Lower lobe of right lung (tissue), 2 donors: ENCODE data around the gene ABLIM1. TPM values are rescaled to one million over a fixed set of nuclear protein-coding genes. Genes with fewer than 3 reads are reported as not detected.

Source experiments
- ATAC-seq, 2 donors: fragments of 200-7000 bp; cut with Tn5 transposase; one replicate each; pipeline ENCODE4 v1.9.1; 2020 to 2022; ENCODE audit warnings: mild to moderate bottlenecking in 2 of 2, moderate library complexity in 2 of 2
- DNase-seq: peaks from one replicate; pipeline ENCODE4 v3.0.0-alpha.2; 2020
- H3K27ac ChIP-seq: fragments of 200-600 bp; one replicate; pipeline ENCODE4 v1.8.0; 2022
- H3K27me3 ChIP-seq: fragments of 200-600 bp; one replicate; pipeline ENCODE4 v1.8.0; 2022; ENCODE audit warnings: low read depth
- H3K36me3 ChIP-seq: fragments of 200-600 bp; one replicate; pipeline ENCODE4 v1.8.0; 2022; ENCODE audit warnings: mild to moderate bottlenecking
- H3K4me1 ChIP-seq: fragments of 200-600 bp; one replicate; pipeline ENCODE4 v1.8.0; 2022
- H3K4me3 ChIP-seq: fragments of 200-600 bp; one replicate; pipeline ENCODE4 v1.8.0; 2022; ENCODE audit warnings: mild to moderate bottlenecking
- H3K9me3 ChIP-seq: fragments of 200-600 bp; one replicate; pipeline ENCODE4 v1.8.0; 2022
- intact Hi-C: fragments of 100-400 bp; cut with DNase I; formaldehyde crosslinking; loops from one replicate; pipeline ENCODE4 v1.11.0; 2022
- total RNA-seq: library from RNA; stranded (reverse); fragmentation: NEBNext Ultra II Directional; extraction: Animal tissue kit (Norgen Biotek cat#: 25700); gene quantifications from one replicate; pipeline ENCODE4 v1.2.1, GENCODE V29; 2021
- TF ChIP-seq, protein P1 (sequence below): fragments of 200-600 bp; IDR thresholded peaks from one replicate; pipeline ENCODE4 v1.8.0; 2022; ENCODE audit warnings: antibody characterized with exemption, mild to moderate bottlenecking
- donor health status: DM: no; HTN: yes; CAD: no; lungs with severe emphysema.

ABLIM1 gene
- total RNA-seq, 1 donor from 2014 or later, result 106 TPM

DNA sequence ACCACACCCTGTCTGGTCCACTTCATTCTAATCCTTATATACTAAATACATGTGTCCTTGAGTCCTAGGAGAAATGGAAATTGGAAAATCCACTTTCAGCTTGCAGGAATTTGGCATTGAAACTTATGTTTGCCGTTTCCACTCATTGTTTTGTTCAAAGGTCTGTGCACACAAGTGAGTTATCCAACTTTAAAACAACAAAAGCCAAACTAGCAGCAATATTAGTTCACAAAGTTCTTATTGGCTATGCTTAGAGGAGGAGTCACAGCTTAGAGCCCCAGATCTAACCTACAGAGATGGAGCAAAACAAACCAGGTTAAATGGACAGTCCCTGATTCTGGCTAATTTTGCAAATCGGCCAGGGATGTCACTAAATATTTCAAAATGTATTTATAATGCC lies 209.2 kb downstream of the ABLIM1 start:
- intact Hi-C loops, result no loop called here

DNA sequence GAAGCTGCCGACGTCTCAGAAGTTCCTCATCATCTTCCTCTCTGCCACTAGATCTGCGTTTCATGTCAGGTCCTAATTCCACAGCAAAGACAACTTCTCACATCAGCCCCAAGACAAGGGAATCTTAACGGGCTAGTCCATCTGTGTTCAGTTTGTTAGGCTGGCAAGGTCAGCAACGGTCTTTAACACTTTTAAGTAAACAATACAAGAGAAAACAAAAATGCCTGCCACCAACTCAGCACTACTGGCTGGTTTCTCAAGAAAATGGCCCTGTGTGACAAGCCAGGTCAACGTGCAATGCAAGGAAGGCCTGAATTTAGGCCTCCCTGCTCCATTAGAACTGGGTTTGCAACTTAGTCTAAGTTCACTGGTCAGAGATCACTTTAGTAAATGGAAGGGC lies 212.7 kb downstream of the ABLIM1 start:
- intact Hi-C loops, result no loop called here
- Histone ChIP-seq H3K4me3 (no peak overlapping the region), H3K27ac (no peak overlapping the region), H3K4me1 (no peaks in the 10 kb centered on the region), H3K9me3 (no peaks in the 10 kb centered on the region), H3K27me3 (no peaks in the 10 kb centered on the region), H3K36me3 (peaks cover 61% of the 10 kb centered on the region)
- TF ChIP-seq, protein P1, sequence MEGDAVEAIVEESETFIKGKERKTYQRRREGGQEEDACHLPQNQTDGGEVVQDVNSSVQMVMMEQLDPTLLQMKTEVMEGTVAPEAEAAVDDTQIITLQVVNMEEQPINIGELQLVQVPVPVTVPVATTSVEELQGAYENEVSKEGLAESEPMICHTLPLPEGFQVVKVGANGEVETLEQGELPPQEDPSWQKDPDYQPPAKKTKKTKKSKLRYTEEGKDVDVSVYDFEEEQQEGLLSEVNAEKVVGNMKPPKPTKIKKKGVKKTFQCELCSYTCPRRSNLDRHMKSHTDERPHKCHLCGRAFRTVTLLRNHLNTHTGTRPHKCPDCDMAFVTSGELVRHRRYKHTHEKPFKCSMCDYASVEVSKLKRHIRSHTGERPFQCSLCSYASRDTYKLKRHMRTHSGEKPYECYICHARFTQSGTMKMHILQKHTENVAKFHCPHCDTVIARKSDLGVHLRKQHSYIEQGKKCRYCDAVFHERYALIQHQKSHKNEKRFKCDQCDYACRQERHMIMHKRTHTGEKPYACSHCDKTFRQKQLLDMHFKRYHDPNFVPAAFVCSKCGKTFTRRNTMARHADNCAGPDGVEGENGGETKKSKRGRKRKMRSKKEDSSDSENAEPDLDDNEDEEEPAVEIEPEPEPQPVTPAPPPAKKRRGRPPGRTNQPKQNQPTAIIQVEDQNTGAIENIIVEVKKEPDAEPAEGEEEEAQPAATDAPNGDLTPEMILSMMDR, result no peak
- DNase-seq (no peak), ATAC-seq (no peak)

More for the DNA sequence above, 209.2 kb downstream of the ABLIM1 start:
- TF ChIP-seq, protein P1, result no peak
- DNase-seq (no peak), ATAC-seq (no peak)
- no peak overlapping the region for H3K27ac ChIP-seq
- H3K4me1 ChIP-seq, result no peaks in the 10 kb centered on the region
- H3K27me3 ChIP-seq, result no peaks in the 10 kb centered on the region
- H3K9me3 ChIP-seq, result no peaks in the 10 kb centered on the region
- H3K36me3 ChIP-seq, result peaks cover 41% of the 10 kb centered on the region
- no peak overlapping the region for H3K4me3 ChIP-seq

DNA sequence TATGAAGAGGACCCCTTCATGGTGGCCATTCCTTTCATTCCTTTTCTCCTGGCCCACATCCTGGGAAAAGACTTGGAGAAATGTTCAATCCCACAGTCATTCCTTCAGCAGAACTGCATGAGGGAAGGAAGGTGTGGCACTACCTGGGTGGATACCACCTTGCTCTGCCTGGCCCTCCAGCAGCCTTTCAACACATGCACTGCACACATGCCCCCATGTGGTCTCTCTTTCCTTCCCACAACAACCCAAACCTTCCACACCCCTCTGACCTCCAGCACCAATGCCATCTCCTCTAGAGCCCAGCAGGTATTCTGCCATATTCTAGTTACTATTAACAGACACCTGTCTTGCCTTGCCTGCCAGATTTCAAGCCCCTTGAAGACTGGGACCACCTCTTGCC lies 213.3 kb downstream of the ABLIM1 start:
- TF ChIP-seq, protein P1, result no peak
- Histone ChIP-seq H3K27ac (no peak overlapping the region), H3K27me3 (no peaks in the 10 kb centered on the region), H3K36me3 (peaks cover 66% of the 10 kb centered on the region), H3K4me1 (no peaks in the 10 kb centered on the region), H3K9me3 (no peaks in the 10 kb centered on the region), H3K4me3 (no peak overlapping the region)
- ATAC-seq (no peak), DNase-seq (no peak)
- intact Hi-C loops, result no loop called here

DNA sequence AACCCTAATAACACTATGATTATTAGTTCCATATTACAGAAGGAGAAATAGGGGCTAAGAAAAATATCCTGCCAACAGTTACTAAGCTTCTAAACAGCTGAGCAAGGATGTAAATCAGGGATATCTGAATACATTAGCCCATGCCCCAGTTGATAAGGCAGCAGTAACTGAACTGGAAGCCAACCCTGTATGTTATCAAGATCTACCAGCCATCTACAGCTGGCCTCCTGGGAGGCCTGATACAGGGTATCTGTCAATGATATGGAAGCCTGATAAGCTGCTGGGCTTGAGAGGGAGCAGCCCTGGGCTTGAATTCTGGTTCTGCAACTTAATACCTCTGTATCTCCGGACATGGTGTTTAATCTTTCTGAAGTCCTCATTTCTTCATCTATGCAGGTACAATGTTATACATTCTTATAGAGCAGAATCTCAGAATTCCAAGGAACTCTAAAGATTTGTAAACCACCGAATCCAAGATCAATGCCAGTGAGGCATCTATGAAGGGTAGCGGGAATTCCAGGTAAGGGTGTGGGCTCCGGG lies 215.9 kb downstream of the ABLIM1 start:
- no peak for ATAC-seq
- no peak overlapping the region for H3K27ac ChIP-seq
- peaks cover 86% of the 10 kb centered on the region for H3K36me3 ChIP-seq
- no peak overlapping the region for H3K4me3 ChIP-seq
- no peaks in the 10 kb centered on the region for H3K4me1 ChIP-seq
- H3K27me3 ChIP-seq, result no peaks in the 10 kb centered on the region
- no peaks in the 10 kb centered on the region for H3K9me3 ChIP-seq
- no peak for DNase-seq
- TF ChIP-seq, protein P1, result no peak
- intact Hi-C loops, result no loop called here

DNA sequence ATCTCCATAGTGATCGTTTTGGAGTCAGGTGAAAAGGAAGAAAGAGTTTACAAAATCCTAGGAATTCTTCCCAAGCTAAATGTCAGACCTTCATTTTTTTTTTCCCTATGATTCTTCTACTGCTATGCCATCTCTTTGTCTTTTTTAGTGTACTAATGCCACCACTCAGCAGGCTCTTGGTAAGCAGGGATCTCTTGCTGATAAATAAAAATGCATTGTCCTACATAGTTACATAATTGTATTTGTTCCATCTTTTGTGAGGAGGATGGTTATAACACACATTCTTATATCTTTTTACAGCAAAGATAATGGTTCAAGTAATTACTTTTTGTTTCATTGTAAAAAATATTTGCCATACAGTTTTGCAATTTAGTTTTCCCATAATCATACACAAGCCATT lies 217.0 kb downstream of the ABLIM1 start:
- H3K9me3 ChIP-seq, result no peaks in the 10 kb centered on the region
- no peak overlapping the region for H3K4me3 ChIP-seq
- no peak for ATAC-seq
- TF ChIP-seq, protein P1, result no peak
- H3K36me3 ChIP-seq, result peaks cover 96% of the 10 kb centered on the region
- H3K27ac ChIP-seq, result no peak overlapping the region
- H3K27me3 ChIP-seq, result no peaks in the 10 kb centered on the region
- no peaks in the 10 kb centered on the region for H3K4me1 ChIP-seq
- DNase-seq, result no peak
- intact Hi-C loops, result no loop called here
